HG02642 (cell line): Measurements from ENCODE around the gene TNFRSF18.

ENCODE experiments used
- ATAC-seq: cut with Tn5 transposase; IDR thresholded peaks from one replicate; pipeline ENCODE4 v1.9.1; 2021; ENCODE audit warnings: mild to moderate bottlenecking; ENCODE audit not compliant: unreplicated experiment, poor library complexity

Gene TNFRSF18

GRCh38 chr1:1213345-1214265 is 7.2 kb upstream of the TNFRSF18 start, which contains the start of gene TNFRSF4:
TNFRSF4 (minus strand) TSS chr1:1214153; CDS start chr1:1214127, 26 bp downstream.
- no peak for ATAC-seq

GRCh38 chr1:1212780-1213344 is 6.5 kb upstream of the TNFRSF18 start:
- no peak for ATAC-seq

- ATAC-seq = no peak
Observed at GRCh38 chr1:1211541-1212441, 5.4 kb upstream of the TNFRSF18 start.

- ATAC-seq = no peak
Observed at GRCh38 chr1:1210726-1211540, 4.5 kb upstream of the TNFRSF18 start.

- ATAC-seq = no peak
Observed at GRCh38 chr1:1208713-1209433, 2.5 kb upstream of the TNFRSF18 start.

- ATAC-seq = no peak
Observed at GRCh38 chr1:1207571-1207892, 1.1 kb upstream of the TNFRSF18 start.

- ATAC-seq = no peak
Observed at GRCh38 chr1:1206966-1207531, 657 bp upstream of the TNFRSF18 start.

GRCh38 chr1:1205769-1206375 is 520 bp downstream of the TNFRSF18 start:
- ATAC-seq = no peak

- ATAC-seq = no peak
Observed at GRCh38 chr1:1204998-1205768, 1.2 kb downstream of the TNFRSF18 start.

GRCh38 chr1:1204425-1204920 is 1.9 kb downstream of the TNFRSF18 start:
- no peak for ATAC-seq

- ATAC-seq = no peak
Observed at GRCh38 chr1:1203561-1204424, 2.6 kb downstream of the TNFRSF18 start.

GRCh38 chr1:1202831-1203560 is 3.4 kb downstream of the TNFRSF18 start:
- no peak for ATAC-seq

GRCh38 chr1:1200876-1201810 is 5.2 kb downstream of the TNFRSF18 start:
- ATAC-seq = peak; percentile 49

- no peak for ATAC-seq
Observed at GRCh38 chr1:1199961-1200875, 6.2 kb downstream of the TNFRSF18 start.
